Body of pancreas (tissue), 4 donors: ENCODE measurements around the gene KREMEN2. TPM values are rescaled to one million over a fixed set of nuclear protein-coding genes. Genes with fewer than 3 reads are reported as not detected.
A peak's percentile ranks its signal among the peaks of the same experiment; 100 is the strongest.

Experiments
- ATAC-seq: fragments of 150-250 bp; one replicate; pipeline ENCODE4 v1.9.1; 2016
- DNase-seq, 4 donors: peaks; one replicate each; pipeline ENCODE4 v3.0.0-alpha.2; 2019
- H3K27ac ChIP-seq, 4 donors: fragments of 200-600 bp; sonication (generic); 1 replicate in 3 of 4; 2 replicates in 1 of 4; pipeline versions ENCODE4 v1.5.1 to v1.6.1; 2016 to 2019; ENCODE audit warnings: mild to moderate bottlenecking in 1 of 4, mixed read lengths in 1 of 4, moderate library complexity in 1 of 4
- H3K27me3 ChIP-seq, 2 donors: fragments of 200-600 bp; sonication (generic); one replicate each; pipeline ENCODE4 v1.6.0; 2016; ENCODE audit warnings: mild to moderate bottlenecking in 1 of 2
- H3K36me3 ChIP-seq, 2 donors: fragments of 200-600 bp; sonication (generic); replicated peaks in 1 of 2; 2 replicates each; pipeline ENCODE4 v1.5.1; 2016; ENCODE audit warnings: low read depth in 2 of 2; ENCODE audit not compliant: insufficient read depth in 1 of 2
- H3K4me1 ChIP-seq: fragments of 200-600 bp; sonication (generic); one replicate; pipeline ENCODE4 v1.6.0; 2016
- H3K4me3 ChIP-seq, 2 donors: fragments of 200-600 bp; sonication (generic); 1 replicate in 1 of 2; 2 replicates in 1 of 2; pipeline ENCODE4 v1.5.1; 2016 to 2019
- H3K9me3 ChIP-seq, 3 donors: fragments of 200-600 bp; sonication (generic); 1 replicate in 2 of 3; 2 replicates in 1 of 3; pipeline ENCODE4 v1.5.1; 2016
- POLR2A ChIP-seq, 3 donors: fragments of 450-650 bp; IDR thresholded peaks; one replicate each; pipeline ENCODE4 v1.6.1; 2016; ENCODE audit warnings: antibody characterized with exemption in 3 of 3, mild to moderate bottlenecking in 2 of 3
- WGBS, 2 donors: methylation state at CpG; one replicate each; pipeline ENCODE4 v1.1.5; 2017; 5-methylcytosine and 5-hydroxymethylcytosine counted together
- intact Hi-C: fragments of 100-400 bp; cut with DNase I; formaldehyde crosslinking; loops from one replicate; pipeline ENCODE4 v1.15.1; 2023
- total RNA-seq, 2 donors: library from RNA; depleted of rRNA; stranded (reverse); fragments of >200 nt; gene quantifications; one replicate each; pipeline ENCODE4 v1.1.0, GENCODE V29; 2016
- TF ChIP-seq, protein P1 (sequence below), 7 experiments: fragments of 450-650 bp in 4 of 7; fragments of 200-600 bp in 3 of 7; sonication (generic) in 3 of 7; IDR thresholded peaks; one replicate each; pipeline ENCODE4 v1.5.1; 2016 to 2019; ENCODE audit warnings: antibody characterized with exemption in 7 of 7

Gene KREMEN2
- total RNA-seq, 2 donors from 2014 or later = 6.3 TPM; not detected in 1

DNA sequence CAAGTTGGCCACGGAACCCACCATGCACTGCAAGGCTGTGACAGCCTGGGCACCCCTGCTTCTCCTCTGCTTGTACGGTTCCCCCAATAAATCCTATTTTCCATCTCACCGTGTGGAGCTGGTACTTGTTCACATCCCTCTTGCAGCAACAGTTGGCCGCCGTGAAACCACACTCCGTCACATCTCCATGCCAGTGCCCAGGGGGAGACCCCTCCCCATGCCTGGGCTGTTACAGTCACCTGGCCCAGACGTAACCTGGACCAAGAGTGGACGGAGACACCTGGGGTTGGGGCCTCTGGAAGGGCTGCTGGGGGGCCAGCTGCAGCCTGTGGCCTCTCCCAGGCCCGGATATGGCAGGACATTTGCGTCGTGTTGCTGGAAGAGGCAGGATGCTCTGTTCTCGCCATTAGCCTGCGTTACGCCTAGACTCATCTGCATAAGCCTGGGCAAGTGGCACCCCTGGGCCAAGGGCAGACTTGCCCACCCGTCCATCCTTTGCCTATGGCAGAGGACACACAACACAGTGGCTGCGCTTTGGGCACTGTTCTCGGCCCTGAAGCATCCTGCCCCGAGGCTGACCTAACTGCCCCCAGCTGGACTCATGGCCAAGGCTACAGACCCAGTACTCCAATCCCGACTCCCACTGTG lies 14.2 kb upstream of the KREMEN2 start:
- Histone ChIP-seq H3K9me3 (no peaks in the 10 kb centered on the region), H3K4me1 (peaks cover 12% of the 10 kb centered on the region), H3K27ac (no peak overlapping the region), H3K27me3 (no peaks in the 10 kb centered on the region), H3K36me3 (peaks cover 0 to 3% of the 10 kb centered on the region in 2 donors), H3K4me3 (no peak overlapping the region)
- WGBS, 2 donors = 84 to 86% methylated on average over 5 to 19 of the region's 19 CpGs
- intact Hi-C loops = no loop called here
- TF ChIP-seq, protein P1, sequence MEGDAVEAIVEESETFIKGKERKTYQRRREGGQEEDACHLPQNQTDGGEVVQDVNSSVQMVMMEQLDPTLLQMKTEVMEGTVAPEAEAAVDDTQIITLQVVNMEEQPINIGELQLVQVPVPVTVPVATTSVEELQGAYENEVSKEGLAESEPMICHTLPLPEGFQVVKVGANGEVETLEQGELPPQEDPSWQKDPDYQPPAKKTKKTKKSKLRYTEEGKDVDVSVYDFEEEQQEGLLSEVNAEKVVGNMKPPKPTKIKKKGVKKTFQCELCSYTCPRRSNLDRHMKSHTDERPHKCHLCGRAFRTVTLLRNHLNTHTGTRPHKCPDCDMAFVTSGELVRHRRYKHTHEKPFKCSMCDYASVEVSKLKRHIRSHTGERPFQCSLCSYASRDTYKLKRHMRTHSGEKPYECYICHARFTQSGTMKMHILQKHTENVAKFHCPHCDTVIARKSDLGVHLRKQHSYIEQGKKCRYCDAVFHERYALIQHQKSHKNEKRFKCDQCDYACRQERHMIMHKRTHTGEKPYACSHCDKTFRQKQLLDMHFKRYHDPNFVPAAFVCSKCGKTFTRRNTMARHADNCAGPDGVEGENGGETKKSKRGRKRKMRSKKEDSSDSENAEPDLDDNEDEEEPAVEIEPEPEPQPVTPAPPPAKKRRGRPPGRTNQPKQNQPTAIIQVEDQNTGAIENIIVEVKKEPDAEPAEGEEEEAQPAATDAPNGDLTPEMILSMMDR (IDR thresholded peaks at IDR 0.05) = no peak
- no peak for TF ChIP-seq POLR2A (IDR thresholded peaks at IDR 0.05)
- DNase-seq = no peak
- ATAC-seq = no peak

DNA sequence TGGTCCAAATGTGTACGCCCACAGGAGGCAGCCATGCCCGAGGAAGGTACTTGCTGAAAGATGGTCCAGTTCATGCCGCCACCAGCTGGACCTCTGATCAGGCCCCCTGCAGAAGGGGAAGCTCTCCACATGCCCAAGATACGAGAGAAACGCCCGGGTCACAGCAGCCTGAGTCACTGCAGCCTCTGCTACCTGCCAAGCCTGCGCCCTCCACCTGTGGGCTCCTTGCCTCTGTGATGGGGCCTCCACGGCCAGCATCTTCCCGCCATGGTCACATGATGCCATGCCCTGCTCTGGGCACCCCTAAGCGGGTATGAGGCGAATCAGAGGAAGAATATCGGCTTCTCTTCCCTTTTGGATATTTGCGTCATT lies 13.7 kb upstream of the KREMEN2 start:
- H3K27ac ChIP-seq = no peak overlapping the region
- TF ChIP-seq POLR2A (IDR thresholded peaks at IDR 0.05) = no peak
- TF ChIP-seq, protein P1 (IDR thresholded peaks at IDR 0.05) = no peak
- no peak overlapping the region for H3K4me3 ChIP-seq
- peaks cover 12% of the 10 kb centered on the region for H3K4me1 ChIP-seq
- no peaks in the 10 kb centered on the region for H3K27me3 ChIP-seq
- DNase-seq (no peak), ATAC-seq (no peak)
- intact Hi-C loops = no loop called here
- H3K36me3 ChIP-seq = peaks cover 0 to 3% of the 10 kb centered on the region in 2 donors
- WGBS, 2 donors = 90 to 93% methylated on average over 7 to 13 of the region's 13 CpGs
- H3K9me3 ChIP-seq = no peaks in the 10 kb centered on the region

DNA sequence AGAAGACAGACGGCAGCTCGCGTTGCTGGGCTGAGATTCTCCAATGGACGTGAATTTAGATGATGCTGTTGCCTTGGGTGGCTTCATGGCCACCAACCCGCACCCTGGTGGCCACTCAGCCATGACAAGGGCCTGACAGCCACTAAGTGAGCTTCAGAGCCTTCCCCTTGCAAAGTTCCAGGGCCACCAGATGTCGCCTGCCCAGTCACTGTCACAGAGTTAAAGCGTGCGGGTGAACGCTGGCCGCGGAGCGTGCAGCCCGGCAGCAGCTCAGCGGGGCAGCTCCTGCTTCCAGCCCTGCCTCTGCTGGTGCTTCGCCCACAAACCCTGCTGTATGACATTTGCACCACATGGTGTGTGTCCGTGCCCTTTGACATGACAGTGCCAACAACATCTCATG lies 13.3 kb upstream of the KREMEN2 start:
- TF ChIP-seq POLR2A (IDR thresholded peaks at IDR 0.05) = no peak
- TF ChIP-seq, protein P1 (IDR thresholded peaks at IDR 0.05) = no peak
- ATAC-seq (no peak), DNase-seq (no peak)
- WGBS, 2 donors = 77 to 88% methylated on average over 3 to 16 of the region's 16 CpGs
- Histone ChIP-seq H3K9me3 (no peaks in the 10 kb centered on the region), H3K36me3 (peaks cover 0 to 3% of the 10 kb centered on the region in 2 donors), H3K27me3 (no peaks in the 10 kb centered on the region), H3K4me3 (no peak overlapping the region), H3K27ac (no peak overlapping the region), H3K4me1 (peaks cover 12% of the 10 kb centered on the region)
- intact Hi-C loops = no loop called here

DNA sequence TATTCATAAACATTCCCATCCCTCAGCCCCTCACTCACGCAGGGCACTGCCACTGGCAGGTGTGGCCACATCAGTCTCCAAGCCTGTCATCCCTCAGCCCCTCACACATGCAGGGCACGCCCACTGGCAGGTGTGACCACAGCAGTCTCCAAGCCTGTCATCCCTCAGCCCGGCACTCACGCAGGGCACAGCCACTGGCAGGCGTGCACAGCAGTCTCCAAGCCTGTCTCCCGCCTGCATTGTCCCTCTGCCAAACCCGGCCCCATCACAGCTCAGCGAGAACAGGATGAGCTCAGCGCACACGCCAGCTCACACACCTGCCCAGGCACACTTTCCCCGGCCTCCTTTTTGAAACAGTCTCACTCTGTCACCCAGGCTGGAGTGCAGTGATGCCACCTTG lies 11.4 kb upstream of the KREMEN2 start:
- peak in 1 of 4 donors; percentile 54 for DNase-seq
- intact Hi-C loops = no loop called here
- no peaks in the 10 kb centered on the region for H3K27me3 ChIP-seq
- 63 to 66% methylated on average over 4 to 11 of the region's 11 CpGs for WGBS, 2 donors
- H3K4me1 ChIP-seq = peaks cover 12% of the 10 kb centered on the region
- H3K9me3 ChIP-seq = no peaks in the 10 kb centered on the region
- no peak for ATAC-seq
- H3K27ac ChIP-seq = no peak overlapping the region
- TF ChIP-seq, protein P1 (IDR thresholded peaks at IDR 0.05) = no peak
- TF ChIP-seq POLR2A (IDR thresholded peaks at IDR 0.05) = no peak
- H3K36me3 ChIP-seq = peaks cover 0 to 3% of the 10 kb centered on the region in 2 donors
- no peak overlapping the region for H3K4me3 ChIP-seq
